Stimulated activated CD8-positive, alpha-beta memory T cell treated with anti-CD3 and anti-CD28 coated beads, Interleukin-15, amount 100 ng/mL, for 1 hour (primary cell): ENCODE measurements around the gene KRTAP6-3.

Source experiments
- DNase-seq: peaks from one replicate; pipeline ENCODE4 v3.0.0-alpha.2; 2020; ENCODE audit warnings: low read depth

The KRTAP6-3 gene

DNA sequence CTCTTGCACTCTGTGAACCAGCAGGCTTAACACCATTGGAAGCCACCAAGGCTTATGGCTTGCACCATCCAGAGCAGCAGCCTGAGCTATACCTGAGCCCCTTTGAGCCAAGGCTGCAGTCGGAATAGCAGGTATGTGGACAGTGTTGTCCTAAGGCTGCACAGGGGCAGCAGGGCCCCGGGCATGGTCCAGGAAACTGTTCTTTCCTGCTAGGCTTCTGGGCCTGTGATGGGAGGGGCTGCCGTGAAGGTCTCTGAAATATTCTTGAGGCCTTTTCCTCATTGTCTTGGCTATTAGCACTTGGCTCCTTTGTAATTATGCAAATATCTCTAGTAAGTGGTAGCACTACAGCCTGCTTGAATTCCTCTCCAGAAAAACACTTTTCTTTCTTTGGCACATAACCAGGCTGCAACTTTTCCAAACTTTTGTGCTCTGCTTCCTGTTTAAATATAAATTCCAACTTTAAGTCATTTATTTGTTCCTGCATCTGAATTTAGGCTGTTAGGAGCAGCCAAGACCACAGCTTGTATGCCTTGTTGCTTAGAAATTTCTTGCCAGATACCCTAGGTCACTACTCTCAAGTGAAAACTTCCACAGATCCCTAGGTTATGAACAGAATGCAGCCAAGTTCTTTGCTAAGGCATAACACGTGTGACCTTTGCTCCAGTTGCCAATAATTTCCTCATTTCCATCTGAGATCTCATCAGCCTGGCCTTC lies 33.4 kb downstream of the KRTAP6-3 start:
- DNase-seq = no peak

DNA sequence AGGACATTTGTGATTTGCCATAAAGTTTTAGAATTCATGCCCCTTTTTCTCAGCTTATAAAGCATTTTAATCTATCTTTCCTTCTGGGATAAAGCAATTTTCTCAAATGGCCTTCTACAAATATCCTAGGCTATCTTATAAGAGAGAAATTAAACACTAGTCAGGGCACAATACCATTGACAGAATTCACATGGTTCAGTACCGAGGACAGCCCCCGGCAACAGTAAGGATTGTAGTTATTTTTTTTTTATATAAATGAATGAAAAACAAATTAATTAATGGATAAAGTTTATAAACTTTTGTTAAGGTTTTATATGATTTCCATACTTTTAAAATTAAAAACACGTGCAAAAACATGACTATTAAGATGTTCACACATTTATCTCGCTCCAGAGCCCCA lies 35.9 kb downstream of the KRTAP6-3 start:
- no peak for DNase-seq

DNA sequence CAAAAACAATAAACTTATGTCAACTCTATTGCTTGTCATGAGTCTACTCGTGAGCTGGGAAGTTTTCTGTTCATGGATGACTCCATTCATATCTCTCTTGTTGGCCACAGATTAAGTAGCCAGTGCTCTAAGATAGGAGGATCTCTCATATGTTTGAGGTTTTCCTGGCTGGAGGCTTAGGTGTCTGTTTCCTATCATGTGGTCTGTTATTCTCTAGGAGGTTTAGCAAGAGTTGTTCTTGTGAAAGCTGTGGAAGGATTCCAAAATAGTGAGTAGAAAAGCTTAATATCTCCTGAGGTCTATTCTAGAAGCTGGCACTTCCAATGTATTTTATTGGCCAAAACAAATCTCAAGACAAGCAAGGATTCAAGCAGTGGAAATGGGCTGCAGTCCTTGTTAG lies 37.0 kb downstream of the KRTAP6-3 start:
- DNase-seq = no peak

DNA sequence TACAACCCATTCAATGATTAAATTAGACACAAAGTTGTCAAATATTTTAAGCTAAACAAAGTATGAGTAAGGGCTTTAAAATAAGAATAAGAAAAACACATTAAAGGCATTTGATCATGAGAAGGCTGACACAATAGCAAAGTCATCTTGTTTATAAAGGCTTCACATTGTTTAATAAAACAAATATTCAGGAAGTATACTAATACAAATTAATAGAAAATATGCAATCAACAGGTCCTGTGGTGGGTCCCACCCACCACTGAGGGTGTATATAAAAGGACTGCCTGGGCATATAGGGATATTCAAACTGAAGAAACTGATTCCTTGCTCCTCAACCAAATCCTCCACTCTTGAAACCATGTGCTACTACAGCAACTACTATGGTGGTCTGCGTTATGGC lies 42.7 kb downstream of the KRTAP6-3 start, which contains the start of gene KRTAP20-2:
Gene KRTAP20-2 (plus strand): TSS at position 301 of the 400 bp plus-strand sequence. CDS start 58 bp downstream, at position 359.
- no peak for DNase-seq

- no peak for DNase-seq
Observed at GRCh38 chr21:30638686-30639085, 46.4 kb downstream of the KRTAP6-3 start.

DNA sequence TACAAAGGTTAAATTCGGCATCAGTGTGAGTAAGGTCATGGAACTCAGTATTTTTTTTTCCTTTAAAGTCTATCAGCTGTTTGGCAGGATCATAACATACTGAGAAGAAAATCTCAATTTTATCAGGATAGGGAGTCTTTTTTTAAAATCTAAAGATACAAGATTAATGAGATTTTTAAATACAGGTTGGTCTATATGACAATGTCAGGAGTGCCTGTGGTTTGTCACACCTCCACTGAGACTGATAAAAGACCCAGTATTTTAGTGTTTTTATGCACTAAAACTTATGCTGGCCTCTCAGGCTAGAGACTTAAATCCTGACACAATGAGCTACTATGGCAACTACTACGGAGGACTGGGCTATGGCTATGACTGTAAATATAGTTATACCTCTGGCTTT lies 50.3 kb downstream of the KRTAP6-3 start, which contains the start of gene KRTAP20-3:
Gene KRTAP20-3 (plus strand): TSS at position 301 of the 400 bp plus-strand sequence.
- DNase-seq = no peak
